Ishikawa (cell line): Measurements from ENCODE around the gene ACOXL.

Experiments used
- CEBPB ChIP-seq: IDR thresholded peaks from 2 replicates; pipeline ENCODE4 v1.6.1; 2012
- CREB1 ChIP-seq: IDR thresholded peaks from 2 replicates; pipeline ENCODE4 v1.6.1; 2012; ENCODE audit warnings: low read depth
- EGR1 ChIP-seq: IDR thresholded peaks from 2 replicates; pipeline ENCODE4 v1.6.1; 2012
- EP300 ChIP-seq: IDR thresholded peaks from 2 replicates; pipeline ENCODE4 v1.6.1; 2012; ENCODE audit warnings: borderline replicate concordance
- FOXM1 ChIP-seq: IDR thresholded peaks from 2 replicates; pipeline ENCODE4 v1.6.1; 2012; ENCODE audit warnings: low read depth, borderline replicate concordance
- NFIC ChIP-seq: IDR thresholded peaks from 2 replicates; pipeline ENCODE4 v1.6.1; 2012
- RAD21 ChIP-seq: IDR thresholded peaks from 2 replicates; pipeline ENCODE4 v1.6.1; 2012; ENCODE audit warnings: low read depth
- TAF1 ChIP-seq: IDR thresholded peaks from 2 replicates; pipeline ENCODE4 v1.6.1; 2012; ENCODE audit warnings: low read depth, mild to moderate bottlenecking
- TCF12 ChIP-seq: IDR thresholded peaks from 2 replicates; pipeline ENCODE4 v1.6.1; 2012; ENCODE audit warnings: low read depth
- TEAD4 ChIP-seq: IDR thresholded peaks from 2 replicates; pipeline ENCODE4 v1.6.1; 2012
- YY1 ChIP-seq: IDR thresholded peaks from 2 replicates; pipeline ENCODE4 v1.6.1; 2012; ENCODE audit warnings: low read depth
- ZBTB7A ChIP-seq: IDR thresholded peaks from 2 replicates; pipeline ENCODE4 v1.6.1; 2012; ENCODE audit warnings: low read depth
- TF ChIP-seq, protein P1 (sequence below): IDR thresholded peaks from 2 replicates; pipeline ENCODE4 v1.6.1; 2012
- TF ChIP-seq, protein P2 (sequence below): IDR thresholded peaks from 2 replicates; pipeline ENCODE4 v1.6.1; 2012; ENCODE audit warnings: low read depth, mild to moderate bottlenecking
- TF ChIP-seq, protein P3 (sequence below): IDR thresholded peaks from 2 replicates; pipeline ENCODE4 v1.6.1; 2012

The ACOXL gene

DNA sequence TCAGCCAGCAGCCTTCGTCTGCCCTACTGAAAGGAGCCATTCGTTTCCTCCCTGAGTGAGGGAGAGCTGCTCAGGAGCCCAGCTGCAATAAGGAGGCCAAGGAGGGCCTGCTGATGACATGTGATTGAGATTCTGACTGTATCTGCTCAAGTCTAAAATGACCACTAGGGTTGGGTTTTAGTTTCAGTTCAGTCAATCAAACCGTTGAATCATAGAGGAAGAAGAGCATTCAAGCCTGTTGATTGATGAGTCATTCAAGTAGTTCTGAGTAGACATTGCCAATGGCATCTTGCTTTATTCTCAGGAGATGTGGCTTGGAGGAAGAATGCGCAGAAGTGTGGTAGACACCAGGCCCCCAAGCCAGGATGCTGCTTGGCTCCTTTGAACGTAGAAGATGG, 368.4 kb downstream of the ACOXL start:
- TF ChIP-seq, protein P1, sequence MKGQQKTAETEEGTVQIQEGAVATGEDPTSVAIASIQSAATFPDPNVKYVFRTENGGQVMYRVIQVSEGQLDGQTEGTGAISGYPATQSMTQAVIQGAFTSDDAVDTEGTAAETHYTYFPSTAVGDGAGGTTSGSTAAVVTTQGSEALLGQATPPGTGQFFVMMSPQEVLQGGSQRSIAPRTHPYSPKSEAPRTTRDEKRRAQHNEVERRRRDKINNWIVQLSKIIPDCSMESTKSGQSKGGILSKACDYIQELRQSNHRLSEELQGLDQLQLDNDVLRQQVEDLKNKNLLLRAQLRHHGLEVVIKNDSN, result no peak
- TF ChIP-seq, protein P2, sequence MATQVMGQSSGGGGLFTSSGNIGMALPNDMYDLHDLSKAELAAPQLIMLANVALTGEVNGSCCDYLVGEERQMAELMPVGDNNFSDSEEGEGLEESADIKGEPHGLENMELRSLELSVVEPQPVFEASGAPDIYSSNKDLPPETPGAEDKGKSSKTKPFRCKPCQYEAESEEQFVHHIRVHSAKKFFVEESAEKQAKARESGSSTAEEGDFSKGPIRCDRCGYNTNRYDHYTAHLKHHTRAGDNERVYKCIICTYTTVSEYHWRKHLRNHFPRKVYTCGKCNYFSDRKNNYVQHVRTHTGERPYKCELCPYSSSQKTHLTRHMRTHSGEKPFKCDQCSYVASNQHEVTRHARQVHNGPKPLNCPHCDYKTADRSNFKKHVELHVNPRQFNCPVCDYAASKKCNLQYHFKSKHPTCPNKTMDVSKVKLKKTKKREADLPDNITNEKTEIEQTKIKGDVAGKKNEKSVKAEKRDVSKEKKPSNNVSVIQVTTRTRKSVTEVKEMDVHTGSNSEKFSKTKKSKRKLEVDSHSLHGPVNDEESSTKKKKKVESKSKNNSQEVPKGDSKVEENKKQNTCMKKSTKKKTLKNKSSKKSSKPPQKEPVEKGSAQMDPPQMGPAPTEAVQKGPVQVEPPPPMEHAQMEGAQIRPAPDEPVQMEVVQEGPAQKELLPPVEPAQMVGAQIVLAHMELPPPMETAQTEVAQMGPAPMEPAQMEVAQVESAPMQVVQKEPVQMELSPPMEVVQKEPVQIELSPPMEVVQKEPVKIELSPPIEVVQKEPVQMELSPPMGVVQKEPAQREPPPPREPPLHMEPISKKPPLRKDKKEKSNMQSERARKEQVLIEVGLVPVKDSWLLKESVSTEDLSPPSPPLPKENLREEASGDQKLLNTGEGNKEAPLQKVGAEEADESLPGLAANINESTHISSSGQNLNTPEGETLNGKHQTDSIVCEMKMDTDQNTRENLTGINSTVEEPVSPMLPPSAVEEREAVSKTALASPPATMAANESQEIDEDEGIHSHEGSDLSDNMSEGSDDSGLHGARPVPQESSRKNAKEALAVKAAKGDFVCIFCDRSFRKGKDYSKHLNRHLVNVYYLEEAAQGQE, result no peak
- TF ChIP-seq YY1, result no peak
- TF ChIP-seq, protein P3, sequence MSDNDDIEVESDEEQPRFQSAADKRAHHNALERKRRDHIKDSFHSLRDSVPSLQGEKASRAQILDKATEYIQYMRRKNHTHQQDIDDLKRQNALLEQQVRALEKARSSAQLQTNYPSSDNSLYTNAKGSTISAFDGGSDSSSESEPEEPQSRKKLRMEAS, result no peak
- TF ChIP-seq ZBTB7A, result no peak
- no peak for TF ChIP-seq TEAD4
- TF ChIP-seq EGR1, result no peak

DNA sequence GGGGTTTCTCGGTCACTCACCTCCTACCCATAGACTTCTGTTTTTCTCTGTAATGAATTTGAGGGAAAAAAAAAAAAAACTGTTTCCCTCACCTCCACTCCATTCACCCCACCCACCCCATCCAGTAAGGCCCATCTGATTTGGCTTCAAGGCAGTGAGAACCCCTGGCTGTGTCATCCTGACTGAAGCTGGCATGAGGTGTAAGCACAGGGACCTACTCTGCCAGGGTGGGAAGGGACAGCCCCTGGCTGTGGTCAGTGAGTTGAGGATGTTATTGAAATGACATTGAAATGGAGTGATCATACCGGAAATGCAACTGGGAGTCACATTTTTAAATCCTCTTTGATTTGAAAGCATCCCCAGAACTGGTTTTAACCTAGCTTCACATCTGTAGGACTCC, 369.2 kb downstream of the ACOXL start:
- TF ChIP-seq FOXM1, result no peak
- TF ChIP-seq TCF12, result no peak
- no peak for TF ChIP-seq NFIC
- TF ChIP-seq, protein P1, result no peak
- TF ChIP-seq YY1, result no peak
- no peak for TF ChIP-seq TEAD4
- no peak for TF ChIP-seq RAD21
- TF ChIP-seq CEBPB, result no peak
- no peak for TF ChIP-seq ZBTB7A
- no peak for TF ChIP-seq TAF1
- TF ChIP-seq, protein P2, result no peak
- no peak for TF ChIP-seq EP300
- TF ChIP-seq, protein P3, result no peak
- TF ChIP-seq EGR1, result no peak
- TF ChIP-seq CREB1, result no peak

DNA sequence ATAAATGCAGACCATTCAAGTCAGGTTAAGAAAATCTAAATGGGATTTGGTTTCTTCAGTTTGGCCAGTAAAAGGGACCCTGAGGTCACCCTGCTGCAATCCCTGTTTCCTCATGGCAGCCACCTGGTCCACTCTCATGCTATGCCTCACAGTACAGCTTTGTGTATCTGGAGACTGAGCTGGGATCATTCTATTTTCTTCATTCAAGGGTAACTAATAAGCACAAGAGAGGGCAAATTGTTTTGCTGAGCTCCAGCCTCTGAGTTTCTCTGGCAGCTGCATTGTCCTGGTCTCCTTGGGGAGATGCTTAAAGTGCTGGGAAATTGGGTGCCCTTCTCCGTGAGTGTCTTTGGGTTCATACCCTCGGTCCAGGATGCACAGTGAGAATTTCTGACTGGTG, 369.8 kb downstream of the ACOXL start:
- no peak for TF ChIP-seq CEBPB
- TF ChIP-seq TEAD4, result no peak
- TF ChIP-seq EP300, result no peak
- TF ChIP-seq ZBTB7A, result no peak
- TF ChIP-seq RAD21, result no peak
- TF ChIP-seq, protein P1, result no peak

DNA sequence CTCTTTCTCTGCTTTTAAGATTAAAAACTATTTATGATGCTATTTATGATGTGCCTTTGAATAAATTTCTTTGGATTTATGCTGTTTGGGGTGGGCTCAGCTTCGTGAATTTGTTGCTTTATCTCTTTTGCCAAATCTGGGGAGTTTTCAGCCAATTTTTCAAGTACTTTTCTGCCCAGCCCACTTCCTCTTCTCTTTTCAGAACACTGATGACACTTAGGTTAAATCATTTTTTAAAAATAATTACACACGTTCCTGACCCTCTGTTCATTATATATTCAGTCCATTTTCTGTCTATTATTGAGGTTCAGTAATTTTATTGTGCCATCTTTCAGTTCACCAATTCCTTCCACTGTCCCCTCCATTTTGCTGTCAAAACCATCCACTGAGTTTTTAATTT, 373.6 kb downstream of the ACOXL start:
- no peak for TF ChIP-seq TAF1
- no peak for TF ChIP-seq CREB1
- TF ChIP-seq NFIC, result no peak
- no peak for TF ChIP-seq TCF12
- TF ChIP-seq YY1, result no peak
- TF ChIP-seq ZBTB7A, result no peak
- TF ChIP-seq TEAD4, result no peak
- TF ChIP-seq RAD21, result no peak
- TF ChIP-seq, protein P2, result no peak
- TF ChIP-seq CEBPB, result no peak
- TF ChIP-seq FOXM1, result no peak
- no peak for TF ChIP-seq EP300
- TF ChIP-seq, protein P3, result no peak
